Measurements from ENCODE around the gene IRF9.
"Not testable (repeated sequence)": the region's sequence is repeated elsewhere in the genome, so short reads cannot be mapped to it uniquely, and the experiment has no call there.

The IRF9 gene

DNA sequence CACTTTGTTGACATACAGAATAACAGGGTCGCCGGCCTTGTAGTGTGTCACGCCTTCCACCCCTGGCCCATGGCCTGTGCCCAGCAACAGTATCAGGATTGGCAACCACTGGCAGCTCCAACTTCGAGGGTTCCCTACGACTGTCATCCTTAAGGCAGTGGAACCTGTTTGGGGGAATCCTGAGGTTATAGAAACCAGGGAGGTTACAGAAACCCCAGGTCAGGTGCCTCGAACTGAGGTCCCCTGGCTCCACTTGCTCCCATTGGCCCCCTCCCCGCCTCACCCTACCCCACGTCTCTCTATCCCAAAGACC lies 33.8 kb downstream of the IRF9 start:
- DNase-seq (ENCODE audit: low read depth in 2 of 2), result no peak

DNA sequence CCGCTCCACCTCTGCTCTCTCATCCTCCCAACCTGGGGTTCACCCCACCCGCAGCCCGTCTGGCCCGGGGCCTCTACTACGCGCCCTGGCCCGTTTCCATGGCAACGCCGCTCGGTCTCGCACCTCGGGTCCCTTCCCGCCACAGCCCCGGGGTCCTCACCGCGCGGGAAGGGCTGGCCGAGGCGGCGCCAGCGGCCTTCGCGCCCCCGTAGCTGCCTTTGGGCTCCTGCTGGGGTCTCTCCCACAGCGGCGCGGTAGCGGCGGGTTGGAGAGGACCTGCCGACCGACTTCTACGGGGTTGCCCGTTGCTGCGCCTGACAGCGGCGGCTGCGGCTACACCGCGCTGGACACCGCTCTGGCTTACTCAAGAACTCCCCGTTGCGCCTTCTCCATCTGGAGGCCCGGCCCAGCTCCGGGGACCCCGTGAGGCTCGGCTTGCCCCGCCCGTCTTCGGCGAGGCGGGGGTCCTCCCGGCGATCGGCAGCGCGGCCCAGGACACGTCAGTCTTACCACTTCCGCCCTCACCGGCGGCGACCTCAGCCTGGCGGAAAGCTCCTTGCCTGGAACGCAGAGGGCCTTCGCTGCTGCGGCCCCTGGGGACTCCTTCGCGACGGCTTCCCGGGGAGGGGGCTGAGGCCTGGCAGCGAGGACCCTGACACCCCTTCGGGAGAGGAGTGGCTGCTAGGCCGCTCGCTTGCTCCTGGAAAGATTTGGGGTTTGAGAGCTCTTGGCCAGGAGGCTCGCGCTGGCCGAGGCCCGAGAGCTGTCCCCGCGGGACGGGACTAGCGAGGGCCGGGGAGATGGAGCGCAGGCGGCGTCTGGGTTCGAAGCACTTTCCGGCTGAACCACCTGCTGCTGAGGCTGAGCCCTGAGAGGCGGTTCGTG lies 34.4 kb downstream of the IRF9 start, which contains the start of gene TM9SF1:
Gene TM9SF1, minus strand, starts transcription at position 256 of the 885 bp plus-strand sequence. CDS start 422 bp downstream, outside the sequence.
- peak; percentile 74 to 80 for DNase-seq (ENCODE audit: low read depth in 2 of 2)

DNA sequence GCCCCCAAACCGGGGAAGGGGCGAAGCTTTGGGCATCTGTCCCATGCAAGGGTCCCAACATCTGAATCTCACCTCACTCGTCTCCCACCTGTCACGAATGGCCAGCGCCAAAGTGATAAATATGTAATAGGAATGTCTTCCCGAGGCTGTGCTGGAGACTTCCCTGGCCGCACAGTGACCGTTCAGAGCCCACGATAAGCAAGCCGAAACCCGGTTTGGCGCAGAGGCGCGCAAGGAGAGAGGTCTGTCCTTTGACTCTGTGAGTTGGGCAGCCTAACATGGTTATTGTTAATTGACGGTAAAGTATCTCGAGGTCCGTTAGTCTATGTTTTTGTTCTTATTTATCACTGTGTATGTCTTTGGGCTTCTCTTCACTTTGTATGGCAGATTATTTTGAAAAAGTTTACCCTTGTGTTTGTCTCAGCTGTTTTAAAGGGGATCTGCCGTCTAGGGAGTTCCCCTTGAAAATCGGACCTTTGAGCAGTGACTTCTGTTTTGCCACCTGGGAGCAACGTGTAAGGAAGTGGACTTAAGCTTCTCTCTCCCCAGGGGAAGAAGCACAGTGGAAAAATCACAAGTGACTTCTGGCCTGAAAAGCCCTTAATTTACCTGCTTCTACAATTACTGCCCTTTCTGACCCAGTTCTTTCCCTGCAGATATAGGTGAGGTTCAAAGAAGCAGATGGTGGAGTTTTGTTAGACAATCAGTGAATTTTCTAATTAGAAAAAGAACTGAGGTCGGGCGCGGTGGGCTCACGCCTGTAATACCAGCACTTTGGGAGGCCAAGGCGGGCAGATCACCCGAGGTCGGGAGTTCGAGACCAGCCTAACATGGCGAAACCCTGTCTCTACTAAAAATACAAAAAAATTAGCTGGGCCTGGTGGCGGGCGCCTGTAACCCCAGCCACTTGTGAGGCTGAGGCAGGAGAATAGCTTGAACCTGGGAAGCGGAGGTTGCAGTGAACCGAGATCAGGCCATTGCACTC lies 35.3 kb downstream of the IRF9 start:
- no peak for DNase-seq (ENCODE audit: low read depth in 2 of 2)

DNA sequence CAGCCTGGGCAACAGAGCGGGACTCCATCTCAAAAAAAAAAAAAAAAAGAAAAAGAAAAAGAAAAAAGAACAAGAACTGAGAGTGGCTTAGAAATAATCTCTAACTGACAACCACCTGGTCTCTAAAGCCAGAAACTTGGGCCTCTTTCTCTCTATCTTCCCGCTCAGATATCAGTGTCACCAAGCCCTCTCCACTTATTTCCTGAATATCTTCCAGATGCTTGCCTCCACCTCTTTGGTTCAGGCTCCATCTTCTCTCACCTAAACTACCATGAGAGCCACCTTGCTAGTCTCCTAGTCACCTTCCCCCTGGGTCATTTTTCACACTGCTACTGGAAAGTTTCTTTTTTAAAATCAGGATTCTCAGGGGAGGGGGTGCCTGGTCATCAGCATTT lies 36.0 kb downstream of the IRF9 start:
- no peak for DNase-seq (ENCODE audit: low read depth in 2 of 2)

DNA sequence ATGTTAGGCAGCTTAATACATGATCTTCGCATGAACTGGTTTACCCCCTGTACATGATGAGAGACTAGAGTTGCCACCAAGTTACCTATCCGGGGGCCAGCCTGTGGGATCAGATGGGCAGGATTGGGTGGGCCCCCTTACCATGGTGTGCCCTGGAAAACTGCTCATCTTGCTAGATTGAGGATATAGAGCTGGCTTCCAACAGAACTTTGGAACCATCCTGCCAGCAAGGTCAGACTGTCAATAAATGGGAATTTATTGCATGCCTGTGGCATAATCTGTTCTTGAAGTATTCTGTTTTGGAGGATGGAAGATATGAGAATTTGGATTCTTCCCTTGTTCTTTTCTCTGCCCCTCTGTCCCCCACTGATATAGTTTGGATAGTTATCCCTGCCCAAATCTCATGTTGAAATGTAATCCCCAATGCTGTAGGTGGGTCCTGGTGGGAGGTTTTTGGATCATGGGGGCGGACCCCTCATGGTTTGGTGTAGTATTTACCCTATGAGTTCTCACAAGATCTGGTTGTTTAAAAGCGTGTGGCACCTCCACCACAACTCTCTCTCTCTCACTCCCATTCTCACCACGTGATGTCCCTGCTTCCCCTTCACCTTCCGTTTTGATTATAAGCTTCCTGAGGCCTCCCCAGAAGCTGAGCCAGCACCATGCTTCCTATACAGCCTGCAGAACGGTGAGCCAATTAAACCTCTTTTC lies 37.9 kb downstream of the IRF9 start:
- DNase-seq (ENCODE audit: low read depth in 2 of 2), result no peak

DNA sequence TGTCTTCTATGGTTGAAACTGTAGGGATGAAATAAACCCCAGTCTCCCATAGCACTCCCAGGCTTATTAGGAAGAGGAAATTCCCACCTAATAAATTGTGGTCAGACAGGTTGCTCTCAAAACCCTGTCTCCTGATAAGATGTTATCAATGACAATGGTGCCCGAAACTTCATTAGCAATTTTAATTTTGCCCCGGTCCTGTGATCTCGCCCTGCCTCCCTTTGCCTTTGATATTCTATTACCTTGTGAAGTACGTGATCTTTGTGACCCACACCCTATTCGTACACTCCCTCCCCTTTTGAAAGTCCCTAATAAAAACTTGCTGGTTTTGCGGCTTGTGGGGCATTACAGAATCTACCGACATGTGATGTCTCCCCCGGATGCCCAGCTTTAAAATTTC lies 41.5 kb downstream of the IRF9 start:
- not testable (repeated sequence) for DNase-seq (ENCODE audit: low read depth in 2 of 2)

DNA sequence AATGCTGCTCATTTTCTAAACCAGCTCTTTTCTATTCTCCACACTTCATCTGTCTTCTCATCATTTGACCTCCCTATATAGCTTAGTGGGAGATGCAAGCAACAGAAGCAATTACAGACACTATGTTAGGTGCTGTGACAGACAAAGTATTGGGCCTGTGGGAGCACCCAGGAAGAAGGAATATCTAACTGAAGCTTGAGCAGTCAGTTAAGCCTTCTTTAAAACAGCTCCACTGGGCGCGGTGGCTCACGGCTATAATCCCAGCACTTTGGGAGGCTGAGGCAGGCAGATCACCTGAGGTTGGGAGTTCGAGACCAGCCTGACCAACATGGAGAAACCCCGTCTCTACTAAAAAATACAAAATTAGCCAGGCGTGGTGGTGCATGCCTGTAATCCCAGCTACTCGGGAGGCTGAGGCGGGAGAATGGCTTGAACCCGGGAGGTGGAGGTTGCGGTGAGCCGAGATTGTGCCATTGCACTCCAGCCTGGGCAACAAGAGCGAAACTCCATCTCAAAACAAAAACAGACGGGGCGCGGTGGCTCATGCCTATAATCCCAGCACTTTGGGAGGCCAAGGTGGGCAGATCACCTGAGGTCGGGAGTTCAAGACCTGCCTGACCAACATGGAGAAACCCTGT lies 42.3 kb downstream of the IRF9 start:
- not testable (repeated sequence) for DNase-seq (ENCODE audit: low read depth in 2 of 2)

DNA sequence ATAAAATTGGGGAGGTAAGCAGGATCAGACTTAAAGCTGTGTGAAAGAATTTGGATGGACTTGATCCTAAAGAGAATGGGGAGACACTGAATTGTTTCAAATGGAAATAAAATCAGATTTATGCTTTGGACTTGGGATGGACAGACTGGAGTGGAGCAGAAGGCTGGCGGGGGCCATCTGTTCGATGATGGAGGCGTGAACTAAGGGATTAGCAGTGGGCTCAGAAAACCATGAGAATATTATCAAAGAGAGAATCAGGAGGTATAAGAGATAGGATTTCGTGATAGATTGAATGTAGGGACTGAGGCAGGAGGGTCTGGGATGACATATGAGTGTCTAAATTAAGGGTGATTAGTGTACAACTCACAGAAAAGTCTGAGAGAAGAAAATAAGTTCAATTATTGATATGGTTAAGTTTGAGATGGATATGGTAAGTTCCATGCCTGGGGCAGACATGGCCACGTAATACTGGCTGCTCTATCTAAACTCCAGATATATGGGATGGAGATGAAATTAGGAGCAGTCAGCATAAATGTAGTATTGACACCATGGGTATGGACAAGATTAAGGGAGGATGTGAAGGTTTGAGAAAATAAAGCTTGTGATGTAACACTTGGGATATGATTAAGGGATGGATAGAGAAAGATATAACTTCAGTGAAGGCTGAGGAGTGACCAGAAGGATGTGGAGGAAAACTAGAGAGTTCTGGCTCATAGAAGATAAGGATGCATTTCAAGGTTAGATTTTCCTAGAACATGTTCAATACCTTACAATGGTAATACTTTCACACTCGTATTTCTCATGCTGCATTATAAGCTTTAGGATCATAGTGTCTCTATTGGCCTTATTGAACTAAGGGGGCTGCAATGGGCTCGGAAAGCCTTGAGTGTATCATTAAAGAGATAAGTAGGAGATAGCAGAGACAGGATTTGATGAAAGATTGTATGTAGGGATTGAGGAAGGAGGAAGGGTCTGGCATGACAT lies 43.4 kb downstream of the IRF9 start:
- DNase-seq (ENCODE audit: low read depth in 2 of 2), result no peak

DNA sequence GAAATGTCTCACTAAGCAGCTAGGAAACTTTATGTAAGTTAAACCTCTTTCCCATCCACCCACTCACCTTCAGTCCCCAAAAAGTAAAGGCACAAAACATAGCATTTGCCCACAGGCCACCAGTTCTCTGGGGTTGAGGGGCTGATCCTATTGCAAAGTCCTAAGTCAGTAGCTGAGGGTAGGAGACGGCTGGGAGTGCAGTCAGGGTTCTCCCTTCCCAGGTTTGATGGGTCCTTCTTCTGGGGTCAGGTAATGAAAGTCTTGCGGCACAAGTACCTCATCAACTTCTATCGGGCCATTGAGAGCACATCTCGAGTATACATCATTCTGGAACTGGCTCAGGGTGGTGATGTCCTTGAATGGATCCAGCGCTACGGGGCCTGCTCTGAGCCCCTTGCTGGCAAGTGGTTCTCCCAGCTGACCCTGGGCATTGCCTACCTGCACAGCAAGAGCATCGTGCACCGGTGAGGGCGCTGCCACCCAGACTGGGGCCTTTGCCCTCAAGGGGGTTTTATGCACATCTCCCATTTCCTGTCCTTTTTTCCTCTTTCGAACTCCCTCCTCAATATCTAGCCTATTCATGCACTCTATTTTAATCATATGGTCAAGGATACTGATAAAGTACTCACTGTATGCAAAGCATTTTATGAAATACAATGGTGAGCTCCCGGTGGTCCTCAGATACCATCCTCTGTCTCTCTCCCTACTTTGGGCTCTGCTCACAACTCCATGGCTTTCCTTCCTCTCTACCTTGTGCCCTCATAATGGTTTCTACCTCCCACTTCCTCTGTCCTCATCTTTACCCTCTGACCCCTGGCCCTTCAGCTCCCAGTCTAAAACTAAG lies 45.4 kb downstream of the IRF9 start:
- no peak for DNase-seq (ENCODE audit: low read depth in 2 of 2)

DNA sequence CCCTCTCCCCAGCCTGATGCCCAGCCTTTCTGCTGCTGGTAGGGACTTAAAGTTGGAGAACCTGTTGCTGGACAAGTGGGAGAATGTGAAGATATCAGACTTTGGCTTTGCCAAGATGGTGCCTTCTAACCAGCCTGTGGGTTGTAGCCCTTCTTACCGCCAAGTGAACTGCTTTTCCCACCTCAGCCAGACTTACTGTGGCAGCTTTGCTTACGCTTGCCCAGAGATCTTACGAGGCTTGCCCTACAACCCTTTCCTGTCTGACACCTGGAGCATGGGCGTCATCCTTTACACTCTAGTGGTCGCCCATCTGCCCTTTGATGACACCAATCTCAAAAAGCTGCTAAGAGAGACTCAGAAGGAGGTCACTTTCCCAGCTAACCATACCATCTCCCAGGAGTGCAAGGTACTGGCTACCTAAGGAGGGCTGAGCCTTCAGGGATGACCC lies 46.1 kb downstream of the IRF9 start:
- no peak for DNase-seq (ENCODE audit: low read depth in 2 of 2)

DNA sequence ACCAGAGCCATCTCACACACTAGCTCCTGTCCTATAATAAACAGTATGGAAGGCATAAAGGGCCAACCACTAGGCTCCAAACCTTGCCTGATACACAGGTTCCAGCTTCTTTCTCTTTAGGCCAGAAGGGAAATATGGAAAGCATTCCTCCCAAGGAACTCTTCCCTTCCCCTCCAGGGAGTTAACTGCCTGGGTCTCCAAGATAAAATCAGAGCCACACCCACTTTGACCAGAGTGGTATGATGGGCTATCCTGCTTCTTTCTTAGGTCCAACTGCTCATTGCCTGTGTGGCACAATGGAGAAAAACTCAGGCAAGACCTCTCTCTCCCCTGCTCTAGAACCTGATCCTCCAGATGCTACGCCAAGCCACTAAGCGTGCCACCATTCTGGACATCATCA lies 46.6 kb downstream of the IRF9 start:
- no peak for DNase-seq (ENCODE audit: low read depth in 2 of 2)

DNA sequence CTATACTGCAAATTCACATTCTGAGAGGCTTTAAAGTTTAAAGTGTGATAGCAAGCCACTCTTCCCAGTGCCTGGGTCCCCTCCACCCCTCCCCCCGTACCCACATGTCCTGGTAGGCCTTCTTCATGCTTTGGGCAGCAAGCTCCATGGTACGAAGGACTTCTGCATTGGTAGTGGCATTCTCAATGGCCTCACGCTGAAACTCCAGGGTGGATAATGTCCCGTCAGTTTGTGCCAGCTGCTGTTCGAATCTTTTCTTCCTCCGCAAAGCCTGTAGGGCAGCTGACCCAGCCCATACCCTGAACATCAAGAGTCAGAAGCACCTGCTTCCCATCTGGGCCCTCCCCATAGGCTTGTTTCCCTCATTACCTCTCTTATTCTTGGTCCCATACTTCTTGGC lies 50.2 kb downstream of the IRF9 start:
- no peak for DNase-seq (ENCODE audit: low read depth in 2 of 2)

DNA sequence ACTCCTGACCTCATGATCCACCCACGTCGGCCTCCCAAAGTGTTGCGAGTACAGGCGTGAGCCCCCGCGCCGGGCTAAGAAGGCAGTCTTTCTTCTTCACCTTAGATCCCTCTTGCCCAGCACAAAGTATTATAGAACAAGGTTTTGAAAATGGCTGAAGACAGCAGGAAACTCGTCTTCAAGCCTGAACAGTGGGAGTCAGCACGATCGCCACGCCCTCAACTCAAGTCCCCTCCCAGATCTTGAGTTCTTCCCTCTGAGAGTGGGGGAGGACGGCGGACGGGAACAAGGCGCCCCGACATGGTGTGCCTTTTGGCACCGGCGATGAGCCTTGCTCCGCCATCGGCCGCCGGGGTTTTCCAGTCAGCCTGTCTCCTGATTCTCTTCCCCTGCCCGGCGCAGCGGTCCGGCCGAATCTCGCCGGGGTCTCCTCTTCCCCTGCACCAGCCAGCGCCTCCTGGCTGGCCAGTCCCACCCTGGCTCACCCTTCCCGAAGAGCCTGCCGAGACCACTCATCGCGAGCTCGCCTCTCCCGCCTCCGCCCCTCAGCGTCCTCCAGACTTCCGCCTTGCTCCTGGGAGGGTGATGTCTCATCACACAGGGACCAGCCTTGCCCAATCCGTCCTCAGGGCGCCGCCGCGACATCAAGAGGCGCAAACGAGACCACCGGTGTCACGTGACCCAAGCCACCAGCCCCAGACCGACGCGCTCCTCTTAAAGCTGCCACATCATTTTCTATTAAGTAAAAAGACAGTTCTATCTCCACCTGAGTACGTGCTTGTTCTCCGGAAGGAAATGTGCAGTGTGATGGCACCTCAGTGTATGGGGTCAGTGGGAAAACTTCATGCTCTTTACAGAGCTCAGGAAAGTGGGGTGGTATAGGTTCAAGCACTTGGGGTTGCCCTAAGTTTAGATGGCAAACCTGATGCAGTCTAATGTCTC lies 52.1 kb downstream of the IRF9 start, which contains the start of gene CHMP4A:
Gene CHMP4A, minus strand, starts transcription at position 565 of the 942 bp plus-strand sequence. Its CDS starts 49 bp downstream, at position 516.
- DNase-seq (ENCODE audit: low read depth in 2 of 2), result peak; percentile 92 to 95

DNA sequence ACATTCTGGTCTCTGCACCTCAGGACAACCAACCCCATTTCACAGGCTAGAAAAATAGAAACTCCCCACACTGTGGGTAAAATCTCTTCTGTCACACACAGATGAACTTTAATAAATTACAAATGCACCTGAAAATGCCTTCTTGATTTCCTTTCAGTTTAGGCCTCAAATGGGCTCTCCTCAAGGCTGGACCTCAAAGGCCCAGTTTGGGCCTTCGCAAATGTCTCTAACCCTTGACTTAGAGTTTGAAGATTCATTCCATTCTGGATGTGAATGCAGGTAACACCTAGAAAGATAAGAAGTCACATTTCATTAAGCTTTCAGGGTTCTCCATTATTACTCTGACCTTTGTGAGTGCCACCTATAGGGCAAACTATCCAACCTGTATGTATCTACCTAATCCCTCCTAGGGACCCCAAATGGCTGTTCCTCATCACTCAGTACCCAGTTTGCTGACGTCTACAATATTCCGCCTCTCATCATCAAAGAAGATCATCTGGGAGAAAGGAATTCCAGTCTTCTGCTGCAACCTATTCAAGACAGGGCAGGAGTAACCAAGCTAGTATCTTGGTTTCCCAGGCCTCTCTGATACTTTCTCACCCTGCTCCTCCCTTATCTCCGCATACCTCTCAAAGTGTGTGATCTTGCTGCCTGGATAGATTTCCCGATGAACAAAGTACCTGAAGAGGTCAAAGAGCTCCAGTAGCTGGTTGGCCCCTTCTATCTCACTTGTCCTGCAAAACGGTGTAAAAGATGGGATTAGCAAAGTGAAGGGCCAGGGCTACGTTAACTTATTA lies 53.0 kb downstream of the IRF9 start:
- DNase-seq (ENCODE audit: low read depth in 2 of 2), result no peak

DNA sequence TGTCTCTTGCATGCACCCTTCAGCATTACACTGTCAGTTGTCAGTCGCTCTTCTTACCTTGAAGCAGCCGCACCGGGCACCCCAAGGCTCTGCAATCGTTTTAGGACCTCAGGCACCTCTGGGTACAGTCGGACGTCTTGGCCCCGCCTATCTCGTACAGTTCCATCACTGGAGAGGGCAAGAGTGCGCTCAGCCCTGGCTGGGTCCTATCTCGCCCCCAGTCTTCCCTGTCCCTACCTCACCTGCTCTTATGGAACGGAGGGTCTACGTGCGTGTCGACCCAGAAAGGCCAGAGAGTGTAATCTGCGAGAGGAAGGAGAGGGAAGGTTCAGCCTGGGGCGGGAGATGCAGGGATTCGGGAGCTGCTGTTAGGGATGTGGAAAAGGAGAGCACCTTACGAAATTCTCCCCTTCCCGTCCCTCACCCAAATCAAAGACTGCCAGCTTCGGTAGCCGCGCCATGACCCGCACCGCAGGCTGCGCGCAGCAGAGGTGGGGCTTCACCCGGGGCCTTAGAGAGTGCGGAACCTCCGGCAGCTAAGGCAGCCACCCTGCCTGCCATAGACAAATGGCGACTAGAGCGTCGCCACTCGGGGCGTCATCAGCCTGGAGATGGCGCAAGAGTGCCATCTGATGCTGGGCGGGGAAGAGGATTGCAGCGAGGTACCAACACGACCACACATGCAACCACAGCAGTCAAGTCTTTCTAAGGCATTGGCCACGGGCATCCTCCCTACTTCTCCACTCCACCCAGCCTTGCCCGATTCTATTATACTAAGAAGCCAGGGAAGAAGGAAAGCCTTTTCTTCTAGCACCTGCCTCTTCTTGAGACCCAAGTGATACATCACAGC lies 54.7 kb downstream of the IRF9 start, which contains the start of gene MDP1:
Gene MDP1, minus strand, starts transcription at position 572 of the 850 bp plus-strand sequence. Its CDS starts 111 bp downstream, at position 461.
- peak; percentile 66 to 73 for DNase-seq (ENCODE audit: low read depth in 2 of 2)

All from stimulated activated CD8-positive, alpha-beta memory T cell treated with anti-CD3 and anti-CD28 coated beads, Interleukin-15, amount 100 ng/mL, for 4 hours (primary cell).